Activated CD4-positive, alpha-beta T cell treated with anti-CD3 and anti-CD28 coated beads, Interleukin-2, amount 10 ng/mL, durations not matched to agents 24 days and 14 days (primary cell): ENCODE results near the gene ALOX12B. TPM values are rescaled to one million over a fixed set of nuclear protein-coding genes. Genes with fewer than 3 reads are reported as not detected.

Experiments used
- DNase-seq: peaks from one replicate; pipeline ENCODE4 v3.0.0; 2022
- H3K27ac Mint-ChIP-seq: one replicate; pipeline ENCODE4 v1.8.0; 2022; ENCODE audit warnings: mild to moderate bottlenecking, mixed read lengths
- H3K27me3 Mint-ChIP-seq: one replicate; pipeline ENCODE4 v1.8.0; 2022; ENCODE audit warnings: mixed read lengths
- H3K36me3 Mint-ChIP-seq: one replicate; pipeline ENCODE4 v1.8.0; 2022; ENCODE audit warnings: low read depth, mild to moderate bottlenecking, mixed read lengths
- H3K4me1 Mint-ChIP-seq: one replicate; pipeline ENCODE4 v1.8.0; 2021; ENCODE audit warnings: mixed read lengths
- H3K4me3 Mint-ChIP-seq: one replicate; pipeline ENCODE4 v1.8.0; 2022; ENCODE audit warnings: mild to moderate bottlenecking, moderate library complexity, mixed read lengths
- H3K9me3 Mint-ChIP-seq: one replicate; pipeline ENCODE4 v1.8.0; 2021; ENCODE audit warnings: mixed read lengths
- intact Hi-C: fragments of 100-400 bp; cut with micrococcal nuclease; formaldehyde crosslinking; loops from one replicate; pipeline ENCODE4 v1.15.1; 2023
- total RNA-seq: library from RNA; stranded (reverse); gene quantifications from 2 replicates; pipeline ENCODE4 v1.2.3, GENCODE V29; 2022

The ALOX12B gene
- total RNA-seq = 0.77 and 0.88 TPM in 2 replicates

- intact Hi-C loops = no loop called here
- Mint-ChIP-seq H3K4me1 (no peaks in the 10 kb centered on the region), H3K4me3 (no peak within 1 kb of the TSS), H3K27ac (no peak within 1 kb of the TSS), H3K27me3 (peaks cover 15% of the 10 kb centered on the region), H3K9me3 (no peaks in the 10 kb centered on the region), H3K36me3 (no peaks in the 10 kb centered on the region)
- no peak for DNase-seq
Observed at GRCh38 chr17:8087075-8087951, at the start of gene ALOX12B. TSS of gene ALOX12B (minus strand) at chr17:8087716. CDS start at chr17:8087442, 274 bp downstream.

- no peaks in the 10 kb centered on the region for H3K9me3 Mint-ChIP-seq
- peaks cover 19% of the 10 kb centered on the region for H3K27me3 Mint-ChIP-seq
- H3K27ac Mint-ChIP-seq = no peak overlapping the region
- H3K4me1 Mint-ChIP-seq = peaks cover 5% of the 10 kb centered on the region
- no peaks in the 10 kb centered on the region for H3K36me3 Mint-ChIP-seq
- no peak overlapping the region for H3K4me3 Mint-ChIP-seq
- intact Hi-C loops = no loop called here
- DNase-seq = no peak
Observed at GRCh38 chr17:8133941-8134340, 46.4 kb upstream of the ALOX12B start.

- no peak for DNase-seq
- intact Hi-C loops = no loop called here
- no peak overlapping the region for H3K27ac Mint-ChIP-seq
- peaks cover 19% of the 10 kb centered on the region for H3K27me3 Mint-ChIP-seq
- H3K4me3 Mint-ChIP-seq = no peak overlapping the region
- no peaks in the 10 kb centered on the region for H3K36me3 Mint-ChIP-seq
- H3K9me3 Mint-ChIP-seq = no peaks in the 10 kb centered on the region
- H3K4me1 Mint-ChIP-seq = peaks cover 5% of the 10 kb centered on the region
Observed at GRCh38 chr17:8133399-8133798, 45.9 kb upstream of the ALOX12B start.

DNA sequence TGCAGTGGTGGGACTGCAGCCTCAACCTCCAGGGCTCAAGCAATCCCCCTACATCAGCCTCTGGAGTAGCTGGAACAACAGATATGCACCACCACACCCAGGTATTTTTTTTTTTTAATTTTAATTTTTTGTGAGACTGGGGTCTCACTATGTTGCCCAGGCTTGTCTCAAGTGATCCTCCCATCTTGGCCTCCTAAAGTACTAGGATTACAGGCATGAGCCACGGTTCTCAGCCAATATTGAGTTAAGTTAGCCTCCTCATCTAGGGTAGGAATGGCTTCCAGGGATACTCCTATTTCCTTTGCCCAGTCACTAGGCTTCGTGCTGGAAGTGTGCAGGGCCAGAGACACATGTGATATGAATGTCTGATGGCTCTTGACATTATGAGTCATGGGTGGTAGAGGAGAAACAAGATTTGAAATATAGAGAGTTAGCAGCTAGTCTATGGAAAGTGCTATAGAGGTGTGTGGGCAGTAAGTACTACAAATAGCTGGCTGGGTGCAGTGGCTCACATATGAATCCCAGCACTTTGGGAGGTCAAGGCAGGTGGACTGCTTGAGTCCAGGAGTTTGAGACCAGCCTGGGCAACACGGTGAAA is 44.4 kb upstream of the ALOX12B start:
- no peak for DNase-seq
- no peaks in the 10 kb centered on the region for H3K9me3 Mint-ChIP-seq
- peak overlapping the region; percentile 31 for H3K27ac Mint-ChIP-seq
- intact Hi-C loops = no loop called here
- peaks cover 25% of the 10 kb centered on the region for H3K27me3 Mint-ChIP-seq
- H3K4me3 Mint-ChIP-seq = no peak overlapping the region
- H3K36me3 Mint-ChIP-seq = no peaks in the 10 kb centered on the region
- peaks cover 9% of the 10 kb centered on the region for H3K4me1 Mint-ChIP-seq

DNA sequence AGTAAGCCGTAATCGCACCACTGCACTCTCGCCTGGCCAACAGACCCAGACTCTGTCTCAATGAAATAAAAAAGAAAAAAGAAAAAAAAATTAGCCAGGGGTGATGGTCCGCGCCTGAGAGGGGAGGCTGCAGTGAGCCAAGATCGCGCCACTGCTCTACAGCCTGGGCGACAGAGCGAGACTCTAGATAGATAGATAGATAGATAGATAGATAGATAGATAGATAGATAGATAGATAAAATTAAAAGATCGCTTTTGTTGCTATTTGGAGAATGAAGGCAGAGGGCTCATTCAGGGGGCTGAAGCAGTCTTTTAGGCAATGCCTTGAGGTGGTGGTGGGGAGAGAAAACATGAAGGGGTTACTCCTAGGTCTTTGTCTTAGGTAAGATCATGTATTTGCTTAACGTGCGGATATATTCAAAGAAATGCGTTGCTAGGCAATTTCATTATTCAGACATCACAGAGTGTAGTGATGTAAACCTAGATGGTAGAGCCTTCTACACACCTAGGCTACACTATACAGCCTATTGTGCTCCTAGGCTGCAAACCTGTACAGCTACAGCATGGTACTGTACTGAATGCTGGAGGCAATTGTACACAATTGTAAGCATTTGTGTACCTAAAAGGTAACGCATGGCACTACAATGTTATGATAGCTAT is 40.7 kb upstream of the ALOX12B start:
- H3K4me3 Mint-ChIP-seq = no peak overlapping the region
- intact Hi-C loops = loop anchor here (10.0 kb wide), 1 partner anchor 257 kb away; the partner anchor contains the start of gene RPL26
- H3K9me3 Mint-ChIP-seq = no peaks in the 10 kb centered on the region
- H3K36me3 Mint-ChIP-seq = peaks cover 4% of the 10 kb centered on the region
- H3K27ac Mint-ChIP-seq = no peak overlapping the region
- peaks cover 37% of the 10 kb centered on the region for H3K4me1 Mint-ChIP-seq
- H3K27me3 Mint-ChIP-seq = peaks cover 41% of the 10 kb centered on the region
- DNase-seq = no peak

DNA sequence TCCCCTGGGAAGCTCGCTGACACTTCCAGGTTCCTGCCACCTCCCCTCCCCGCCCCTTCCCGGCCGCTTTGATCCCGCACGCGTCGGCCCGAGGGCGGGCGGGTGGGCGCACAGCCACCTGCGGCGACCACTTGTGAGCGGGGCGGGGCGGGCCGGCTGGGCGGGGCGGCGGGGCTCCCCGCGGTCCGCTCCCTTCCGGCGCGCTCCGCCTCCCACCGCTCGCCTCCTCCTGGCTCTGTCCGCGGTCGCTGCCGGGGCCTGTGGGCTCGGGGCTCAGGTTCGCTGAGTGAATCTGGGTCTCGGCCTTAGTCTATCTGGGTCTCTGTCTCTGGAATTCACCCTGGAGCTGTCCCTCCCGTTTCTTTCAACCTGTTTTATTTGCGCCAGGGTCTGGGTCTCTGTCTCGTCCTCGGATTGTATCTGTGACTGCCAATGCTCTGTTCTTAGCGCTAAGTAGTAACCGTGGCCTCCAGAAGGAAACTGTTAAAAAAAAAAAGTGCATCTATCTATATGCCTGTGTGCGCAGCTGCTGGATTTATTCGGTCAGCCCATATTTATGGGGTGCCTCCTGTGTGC is 39.1 kb upstream of the ALOX12B start:
- Mint-ChIP-seq H3K27ac (peak overlapping the region; percentile 94), H3K4me1 (peaks cover 42% of the 10 kb centered on the region), H3K36me3 (peaks cover 4% of the 10 kb centered on the region), H3K9me3 (no peaks in the 10 kb centered on the region), H3K27me3 (peaks cover 47% of the 10 kb centered on the region), H3K4me3 (peak overlapping the region; percentile 91)
- DNase-seq = peak; percentile 86
- intact Hi-C loops = loop anchor here (1.0 to 10.0 kb wide), 2 partner anchors 12 to 258 kb away; partner anchors contain the start of gene RPL26

DNA sequence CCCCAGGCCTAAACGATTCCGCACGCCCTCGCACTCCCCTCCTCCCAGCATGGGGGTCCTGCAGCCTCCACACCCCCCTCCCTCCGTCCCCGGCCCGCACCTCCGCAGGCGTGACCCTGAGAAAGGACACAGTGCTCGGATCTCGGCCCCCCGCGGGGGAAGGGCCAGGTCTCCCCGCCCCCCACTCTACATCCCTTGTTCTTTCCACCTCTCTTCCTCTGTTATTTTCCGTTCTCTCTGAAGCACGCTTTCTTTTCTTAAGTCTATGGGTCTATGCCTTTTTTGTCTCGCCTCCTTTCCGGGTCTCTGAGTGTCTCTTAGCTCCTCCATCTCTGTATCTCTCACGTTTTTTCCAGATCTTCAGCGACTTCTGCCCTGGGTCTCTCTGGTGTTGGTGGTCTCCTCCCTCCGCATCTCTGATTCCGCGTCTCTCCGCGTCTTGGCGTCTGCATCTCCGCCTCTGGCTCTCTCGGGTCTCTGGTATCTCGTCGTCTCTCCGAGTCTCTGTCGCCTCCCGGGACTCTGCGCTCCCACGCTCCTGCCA is 38.5 kb upstream of the ALOX12B start:
- peak; percentile 78 for DNase-seq
- intact Hi-C loops = loop anchor here (10.0 kb wide), 1 partner anchor 259 kb away; the partner anchor contains the start of gene RPL26
- Mint-ChIP-seq H3K4me1 (peaks cover 44% of the 10 kb centered on the region), H3K4me3 (peak overlapping the region; percentile 91), H3K27me3 (peaks cover 47% of the 10 kb centered on the region), H3K27ac (peak overlapping the region; percentile 94), H3K36me3 (peaks cover 4% of the 10 kb centered on the region), H3K9me3 (no peaks in the 10 kb centered on the region)

- Mint-ChIP-seq H3K4me3 (peak overlapping the region; percentile 91), H3K27ac (peak overlapping the region; percentile 94), H3K4me1 (peaks cover 50% of the 10 kb centered on the region), H3K27me3 (peaks cover 50% of the 10 kb centered on the region), H3K36me3 (peaks cover 6% of the 10 kb centered on the region), H3K9me3 (no peaks in the 10 kb centered on the region)
- intact Hi-C loops = loop anchor here (10.0 kb wide), 1 partner anchor 259 kb away; the partner anchor contains the start of gene RPL26
- DNase-seq = peak; percentile 95
Observed at GRCh38 chr17:8125154-8125946, 37.8 kb upstream of the ALOX12B start.

DNA sequence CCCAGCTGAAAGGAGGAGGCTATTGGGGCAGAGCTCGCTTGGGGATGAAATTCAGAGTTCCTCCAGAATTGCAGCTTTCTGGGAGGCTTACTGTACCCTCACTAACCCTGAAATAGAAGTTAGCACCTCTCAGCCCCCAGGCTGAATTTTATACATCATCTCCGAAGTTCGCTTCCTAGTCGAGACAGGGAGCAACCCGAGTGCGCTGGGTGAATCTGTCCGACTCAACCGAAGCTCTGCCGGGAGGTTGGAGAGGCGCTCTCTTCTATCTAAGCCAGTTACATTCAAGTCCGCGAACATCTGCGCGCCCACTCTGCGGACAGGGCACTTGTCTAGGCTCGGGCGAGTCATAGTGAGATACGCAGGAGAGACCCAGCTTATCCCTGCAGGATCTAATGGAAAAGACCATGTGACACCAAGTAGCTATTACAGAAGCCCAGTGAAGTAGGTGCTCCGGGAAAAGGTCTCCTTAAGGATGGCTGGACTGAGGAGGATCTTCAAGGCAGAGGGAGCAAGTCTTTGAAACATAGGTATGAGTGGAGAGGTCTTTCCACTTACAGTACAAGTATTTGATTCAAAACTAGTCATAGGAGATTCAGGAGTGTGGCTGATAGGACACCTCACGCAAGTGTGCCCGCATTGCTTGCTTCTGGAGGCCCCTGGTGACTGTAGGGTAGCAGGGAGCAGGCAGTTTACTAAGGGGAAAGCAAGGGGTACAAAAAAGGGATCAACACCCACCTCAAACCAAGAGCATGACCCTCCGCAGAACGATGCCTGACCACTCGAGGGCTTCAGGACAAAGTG is 37.0 kb upstream of the ALOX12B start:
- Mint-ChIP-seq H3K4me3 (peak overlapping the region; percentile 91), H3K36me3 (peaks cover 6% of the 10 kb centered on the region), H3K9me3 (no peaks in the 10 kb centered on the region), H3K27me3 (peaks cover 45% of the 10 kb centered on the region), H3K27ac (peak overlapping the region; percentile 75), H3K4me1 (peaks cover 58% of the 10 kb centered on the region)
- DNase-seq = peak; percentile 76
- intact Hi-C loops = loop anchor here (5.0 to 10.0 kb wide), 3 partner anchors 260 to 437 kb away; partner anchors contain the start of genes RPL26, TP53 and WRAP53

- peaks cover 63% of the 10 kb centered on the region for H3K4me1 Mint-ChIP-seq
- peak within 1 kb of the TSS; percentile 91 for H3K4me3 Mint-ChIP-seq
- DNase-seq = no peak
- intact Hi-C loops = loop anchor here (5.0 to 10.0 kb wide), 3 partner anchors 261 to 437 kb away; partner anchors contain the start of genes RPL26, TP53 and WRAP53
- H3K27ac Mint-ChIP-seq = peak within 1 kb of the TSS; percentile 83
- H3K9me3 Mint-ChIP-seq = no peaks in the 10 kb centered on the region
- peaks cover 8% of the 10 kb centered on the region for H3K36me3 Mint-ChIP-seq
- peaks cover 43% of the 10 kb centered on the region for H3K27me3 Mint-ChIP-seq
Observed at GRCh38 chr17:8123695-8124349, 36.3 kb upstream of the ALOX12B start, which contains the start of gene HES7. TSS of gene HES7 (minus strand) at chr17:8124106. CDS start at chr17:8124084, 22 bp downstream.

DNA sequence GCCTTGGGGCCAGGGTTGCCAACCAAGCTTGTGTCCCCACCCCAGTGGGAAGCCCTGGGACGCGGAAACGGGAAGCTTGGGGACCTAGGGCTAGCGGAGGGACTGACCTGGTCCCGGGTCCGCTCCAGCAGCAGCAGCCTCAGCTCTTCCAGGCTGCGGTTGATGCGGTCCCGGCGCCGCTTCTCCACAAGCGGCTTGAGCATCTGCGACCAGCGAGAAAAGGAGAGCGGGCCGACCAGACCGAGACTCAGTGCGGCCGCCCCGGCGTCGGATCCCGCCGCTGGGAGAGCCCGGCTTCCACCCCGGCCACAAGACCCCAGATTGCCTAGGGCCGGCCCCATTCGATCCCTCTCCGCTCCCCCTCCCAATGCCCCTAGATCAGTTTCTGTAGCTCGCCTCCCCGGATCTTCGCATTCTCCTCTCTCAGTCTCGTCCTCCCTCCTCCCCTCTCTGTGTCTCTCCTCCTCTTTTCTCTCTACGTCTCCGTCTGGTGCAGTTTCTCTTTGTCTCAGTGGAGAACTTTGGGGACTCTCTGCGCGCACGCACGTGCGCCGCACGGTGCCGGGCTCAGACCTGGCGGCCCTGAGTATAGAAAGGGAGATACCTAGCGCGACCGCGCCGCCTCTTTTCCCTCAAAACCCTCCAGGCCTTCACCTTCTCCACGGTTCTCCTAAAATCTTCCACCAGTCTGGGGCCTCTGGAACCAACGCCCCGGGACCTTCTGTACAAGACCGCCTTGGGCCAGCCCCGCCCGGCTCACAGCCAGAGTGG is 35.6 kb upstream of the ALOX12B start:
- Mint-ChIP-seq H3K27ac (peak overlapping the region; percentile 83), H3K9me3 (no peaks in the 10 kb centered on the region), H3K4me1 (peaks cover 70% of the 10 kb centered on the region), H3K27me3 (peaks cover 48% of the 10 kb centered on the region), H3K36me3 (peaks cover 8% of the 10 kb centered on the region), H3K4me3 (peak overlapping the region; percentile 91)
- peak; percentile 85 for DNase-seq
- intact Hi-C loops = loop anchor here (5.0 to 10.0 kb wide), 3 partner anchors 262 to 436 kb away; partner anchors contain the start of genes RPL26, TP53 and WRAP53
